K562 (cell line): ENCODE measurements around the gene CLIC1. TPM values are rescaled to one million over a fixed set of nuclear protein-coding genes. Genes with fewer than 3 reads are reported as not detected.

Source experiments
- ARNT ChIP-seq, 2 experiments: fragments of 450-650 bp; IDR thresholded peaks; 2 replicates each; pipeline ENCODE4 v1.6.1; 2016; ENCODE audit warnings: mild to moderate bottlenecking in 1 of 2
- E2F1 ChIP-seq: sonication (generic); formaldehyde crosslinking; IDR thresholded peaks from 2 replicates; pipeline ENCODE4 v1.8.1; 2023; ENCODE audit warnings: mild to moderate bottlenecking, missing genetic modification reagents, moderate library complexity
- GATAD2A ChIP-seq: fragments of 450-650 bp; IDR thresholded peaks from 2 replicates; pipeline ENCODE4 v1.6.1; 2017
- MAFG ChIP-seq: fragments of 450-650 bp; conservative IDR thresholded peaks from 2 replicates; pipeline ENCODE4 v1.6.1; 2016; ENCODE audit warnings: missing genetic modification characterization, missing compliant biosample characterization
- MAZ ChIP-seq, 2 experiments: fragments of 450-650 bp in 1 of 2; sonication (generic) in 1 of 2; formaldehyde crosslinking; IDR thresholded peaks in 1 of 2; conservative IDR thresholded peaks in 1 of 2; 2 replicates each; pipeline versions ENCODE4 v1.4.0 to v1.5.0; 2020; ENCODE audit warnings: mild to moderate bottlenecking in 1 of 2, missing genetic modification reagents in 1 of 2
- RBM25 ChIP-seq: fragments of 200-400 bp; formaldehyde crosslinking; IDR thresholded peaks from 2 replicates; pipeline ENCODE4 v1.6.1; 2018; ENCODE audit warnings: low read length, low read depth, moderate library complexity; ENCODE audit not compliant: severe bottlenecking
- REST ChIP-seq, 2 experiments: fragments of 450-650 bp; formaldehyde crosslinking in 1 of 2; IDR thresholded peaks; 2 replicates each; pipeline versions ENCODE4 v1.4.0 to v1.6.1; 2014 to 2020; ENCODE audit warnings: mild to moderate bottlenecking in 2 of 2, borderline replicate concordance in 1 of 2, low read depth in 1 of 2
- ZBTB17 ChIP-seq: fragments of 450-650 bp; formaldehyde crosslinking; IDR thresholded peaks from 2 replicates; pipeline ENCODE4 v1.4.0; 2020; ENCODE audit warnings: mild to moderate bottlenecking
- ZC3H11A ChIP-seq: IDR thresholded peaks from 2 replicates; pipeline ENCODE4 v1.6.1; 2012; ENCODE audit warnings: low read depth, low read length, improper control_type of control experiment
- ZFPM2 ChIP-seq: fragments of 250-450 bp; sonication (Bioruptor Pico); IDR thresholded peaks from 2 replicates; pipeline ENCODE4 v1.5.1; 2022; ENCODE audit warnings: mild to moderate bottlenecking
- ZNF146 ChIP-seq: IDR thresholded peaks from one replicate; pipeline ENCODE4 v1.6.1; 2018; ENCODE audit warnings: missing compliant biosample characterization; ENCODE audit not compliant: unreplicated experiment
- ZNF445 ChIP-seq: fragments of 250-450 bp; sonication (Bioruptor Pico); IDR thresholded peaks from 2 replicates; pipeline ENCODE4 v1.4.0; 2020; ENCODE audit warnings: low read depth, mild to moderate bottlenecking, moderate library complexity
- ZNF764 ChIP-seq: fragments of 250-450 bp; sonication (Bioruptor Pico); IDR thresholded peaks from 2 replicates; pipeline ENCODE4 v1.4.0; 2020; ENCODE audit warnings: low read depth, mild to moderate bottlenecking, moderate library complexity
- polyA plus RNA-seq, 8 experiments: library from polyadenylated mRNA; depleted of rRNA in 4 of 8; stranded (reverse) in 5 of 8; unstranded in 3 of 8; fragments of >200 nt; fragmentation: Nextera tagmentation in 2 of 8; fragmentation: Illumina TruSeq in 1 of 8; extraction: Ambion mirVana in 2 of 8; extraction: Trizol in 1 of 8; gene quantifications; 2 replicates each; pipeline versions ENCODE4 v1.2.1 to v1.2.3, GENCODE V29; 2011 to 2014; ENCODE audit warnings: inconsistent platforms in 1 of 8, missing spikeins in 1 of 8
- total RNA-seq, 7 experiments: library from RNA; depleted of rRNA in 6 of 7; stranded (reverse); fragments of >200 nt in 6 of 7; fragmentation: Illumina TruSeq in 2 of 7; extraction: Trizol in 2 of 7; gene quantifications; 2 replicates each; pipeline versions ENCODE4 v1.2.1 to v1.2.3, GENCODE V29; 2011 to 2021; ENCODE audit warnings: low replicate concordance in 1 of 7

The CLIC1 gene
- total and polyA plus RNA-seq, 9 of the 15 experiments (the other 6 are each of a cell fraction or from before 2014, with no cell fraction given): 1,267 to 2,419 (median 1,808) TPM

- TF ChIP-seq REST (IDR thresholded peaks at IDR 0.05; ENCODE audit: borderline replicate concordance): peak; percentile 51; the same call in 1 of the 2 replicates
- TF ChIP-seq REST (CRISPR knock-in tag; IDR thresholded peaks at IDR 0.05; ENCODE audit: low read depth): peak; percentile 13; the same call in 1 of the 2 replicates
- TF ChIP-seq MAFG (tag): peak; percentile 91
- TF ChIP-seq MAZ (CRISPR knock-in tag; conservative IDR thresholded peaks at IDR 0.05 in 1 of 2, IDR thresholded peaks at IDR 0.05 in 1 of 2): peak; percentile 99
- peak; percentile 35; the same call in 1 of the 2 replicates for TF ChIP-seq ZFPM2 (CRISPR knock-in tag)
- TF ChIP-seq E2F1 (CRISPR knock-in tag): peak; percentile 83; the same call in 1 of the 2 replicates
- no peak; the same call in 1 of the 2 replicates for TF ChIP-seq ZC3H11A
- TF ChIP-seq ZNF146 (CRISPR knock-in tag): no peak
- TF ChIP-seq RBM25: no peak
- no peak; the same call in none of the 2 replicates for TF ChIP-seq ZBTB17 (CRISPR knock-in tag)
- no peak; the same call in 1 of the 2 replicates for TF ChIP-seq ZNF445 (CRISPR knock-in tag)
- TF ChIP-seq ZNF764: no peak
- TF ChIP-seq ARNT (IDR thresholded peaks at IDR 0.05): peak in 1 of 2 experiments; percentile 89
- TF ChIP-seq GATAD2A: peak; percentile 97
These were observed 40.8 kb upstream of the CLIC1 start, which contains the start of gene VWA7 (continued) for GRCh38 chr6:31776989-31777666.
